ENCODE data around the gene KCNK13.
"Not testable (repeated sequence)": the region's sequence is repeated elsewhere in the genome, so short reads cannot be mapped to it uniquely, and the experiment has no call there.

The KCNK13 gene

DNA sequence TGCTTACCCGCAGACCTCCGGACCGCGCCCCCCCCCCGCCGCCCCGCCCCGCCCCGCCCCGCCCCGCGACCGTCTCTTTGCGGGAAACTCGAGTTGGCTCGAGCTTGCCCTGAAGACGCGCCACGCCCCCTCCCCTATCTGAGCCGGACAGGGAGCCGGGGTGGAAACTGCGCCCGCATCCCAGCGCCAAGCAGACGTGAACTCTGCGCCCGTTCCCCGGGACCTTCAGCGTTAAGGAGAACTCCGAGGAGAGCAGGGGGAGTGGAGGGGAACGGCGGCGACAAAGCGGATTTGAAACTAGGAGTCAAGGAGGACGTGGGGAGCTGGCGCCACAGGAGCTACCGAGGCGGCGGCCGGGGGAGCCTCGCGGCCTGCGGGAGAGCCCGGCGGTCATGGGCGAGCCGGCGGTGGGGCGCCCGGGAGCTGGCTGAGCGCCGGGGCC lies at the start of gene KCNK13:
Gene KCNK13 (plus strand): TSS at position 310 of the 442 bp plus-strand sequence. CDS start 212 bp downstream, outside the sequence.
- no peak for DNase-seq

GRCh38 chr14:90017371-90017770 lies 44.4 kb upstream of the KCNK13 start:
- no peak for DNase-seq

- no peak for DNase-seq
Observed at GRCh38 chr14:90019824-90020523, 41.8 kb upstream of the KCNK13 start.

DNA sequence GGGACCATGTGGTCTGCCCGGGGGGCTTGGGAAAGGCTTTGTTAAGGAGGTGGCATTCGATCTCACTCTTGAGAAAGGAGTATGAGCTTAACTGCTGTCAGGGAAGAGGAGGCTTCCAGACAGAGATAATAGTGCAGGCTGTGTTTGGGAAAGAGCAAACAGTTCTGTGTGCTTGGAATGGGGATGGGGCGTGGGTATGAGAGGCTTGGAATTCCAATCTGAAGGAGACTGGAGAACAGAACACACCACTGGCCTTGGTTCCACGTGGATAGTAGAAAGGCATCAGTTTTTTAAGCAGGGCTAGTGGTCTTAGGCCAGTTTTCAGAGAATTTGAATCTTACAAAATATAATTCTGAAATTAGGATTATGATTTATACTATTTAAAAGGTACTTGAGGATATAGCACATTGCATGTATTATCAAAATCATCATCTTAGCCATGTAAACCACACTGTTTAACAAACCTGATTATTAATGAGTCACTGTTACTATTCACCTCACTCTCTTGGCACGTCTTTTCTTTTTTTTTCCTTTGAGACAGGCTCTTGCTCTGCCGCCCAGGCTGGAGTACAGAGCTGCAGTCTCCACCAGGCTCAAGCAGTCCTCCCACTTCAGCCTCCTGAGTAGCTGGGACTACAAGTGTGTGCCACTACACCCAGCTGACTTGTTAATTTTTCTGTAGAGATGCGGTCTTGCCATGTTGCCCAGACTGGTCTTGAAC lies 38.5 kb upstream of the KCNK13 start:
- DNase-seq: no peak

- no peak for DNase-seq
Observed at GRCh38 chr14:90024910-90025309, 36.9 kb upstream of the KCNK13 start.

- DNase-seq: not testable (repeated sequence)
Observed at GRCh38 chr14:90026608-90027007, 35.2 kb upstream of the KCNK13 start.

GRCh38 chr14:90027842-90028241 lies 34.0 kb upstream of the KCNK13 start:
- DNase-seq: no peak

GRCh38 chr14:90034156-90034555 lies 27.6 kb upstream of the KCNK13 start:
- DNase-seq: no peak

DNA sequence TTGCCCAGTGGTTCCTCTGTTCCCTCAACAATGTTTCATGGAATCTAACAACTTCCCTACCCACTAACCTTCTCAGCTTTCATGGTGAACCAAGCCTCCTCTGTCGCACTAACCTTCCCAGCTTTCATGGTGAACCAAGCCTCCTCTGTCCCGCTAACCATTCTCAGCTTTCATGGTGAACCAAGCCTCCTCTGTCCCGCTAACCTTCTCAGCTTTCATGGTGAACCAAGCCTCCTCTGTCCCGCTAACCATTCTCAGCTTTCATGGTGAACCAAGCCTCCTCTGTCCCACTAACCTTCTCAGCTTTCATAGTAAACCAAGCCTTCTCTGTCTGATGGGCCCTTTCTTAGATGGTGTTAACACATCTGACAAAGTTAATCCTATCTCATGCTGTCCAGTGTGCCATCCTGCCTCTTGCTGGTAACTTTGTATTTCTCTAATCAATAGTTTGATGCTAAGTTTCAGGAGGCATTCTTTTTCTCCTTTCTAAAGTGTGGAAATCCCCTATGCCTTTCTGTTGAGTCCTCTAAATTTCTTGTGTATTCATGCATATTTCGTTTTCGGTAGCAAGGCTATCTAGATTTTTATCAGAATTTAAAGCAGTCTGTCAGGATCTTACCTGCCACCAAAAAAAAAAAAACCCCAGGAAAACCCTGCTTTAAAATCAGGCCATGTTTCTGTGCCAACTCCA lies 26.8 kb upstream of the KCNK13 start:
- DNase-seq: no peak

- no peak for DNase-seq
Observed at GRCh38 chr14:90039253-90040010, 22.4 kb upstream of the KCNK13 start.

DNA sequence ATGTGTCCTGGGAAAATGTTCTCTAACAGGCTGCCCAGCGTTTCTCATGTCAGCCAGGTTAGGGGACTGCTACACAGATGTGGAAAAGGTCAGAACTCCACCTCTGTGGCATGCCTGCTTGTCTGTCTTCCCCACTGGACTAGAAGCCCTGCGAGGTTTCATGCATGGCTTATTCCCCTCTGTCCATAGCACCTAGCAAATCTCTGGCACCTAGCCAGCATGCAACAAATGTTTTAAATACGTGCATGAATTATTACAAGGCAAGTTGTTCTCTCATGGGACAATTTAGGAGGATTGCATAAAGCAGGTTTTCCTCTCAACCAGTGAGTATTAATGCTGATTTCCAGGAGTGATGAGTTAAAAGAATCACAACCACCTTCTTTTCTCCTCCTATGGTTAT lies 21.4 kb upstream of the KCNK13 start:
- DNase-seq: no peak

DNA sequence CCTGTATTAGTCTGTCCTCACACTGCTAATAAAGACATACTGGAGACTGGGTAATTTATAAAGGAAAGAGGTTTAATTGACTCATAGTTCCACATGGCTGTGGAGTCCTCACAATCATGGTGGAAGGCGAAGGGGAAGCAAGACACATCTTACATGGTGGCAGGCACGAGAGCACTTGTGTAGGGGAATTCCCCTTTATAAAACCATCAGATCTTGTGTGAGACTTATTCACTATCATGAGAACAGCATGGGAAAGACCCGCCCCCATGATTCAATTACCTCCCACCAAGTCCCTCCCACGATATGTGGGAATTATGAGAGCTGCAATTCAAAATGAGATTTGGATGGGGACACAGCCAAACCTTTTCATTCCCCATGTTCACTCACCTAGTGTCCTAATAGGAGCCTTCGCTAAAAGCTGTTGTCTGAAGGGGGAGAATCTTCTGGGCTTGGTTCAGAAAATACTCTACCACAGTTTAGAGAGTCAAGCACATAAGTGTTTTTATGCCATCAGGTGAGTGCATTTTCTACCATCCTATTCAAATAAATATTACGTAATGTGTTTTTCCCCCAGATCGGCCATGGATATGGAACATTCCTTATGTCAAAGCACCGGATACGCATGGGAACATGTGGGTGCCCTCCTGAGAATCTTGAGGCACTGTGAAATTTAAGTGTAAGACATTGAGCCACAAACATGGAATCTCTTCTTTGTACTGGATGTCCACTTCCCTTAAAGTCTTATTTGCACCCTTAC lies 19.1 kb upstream of the KCNK13 start:
- no peak for DNase-seq

DNA sequence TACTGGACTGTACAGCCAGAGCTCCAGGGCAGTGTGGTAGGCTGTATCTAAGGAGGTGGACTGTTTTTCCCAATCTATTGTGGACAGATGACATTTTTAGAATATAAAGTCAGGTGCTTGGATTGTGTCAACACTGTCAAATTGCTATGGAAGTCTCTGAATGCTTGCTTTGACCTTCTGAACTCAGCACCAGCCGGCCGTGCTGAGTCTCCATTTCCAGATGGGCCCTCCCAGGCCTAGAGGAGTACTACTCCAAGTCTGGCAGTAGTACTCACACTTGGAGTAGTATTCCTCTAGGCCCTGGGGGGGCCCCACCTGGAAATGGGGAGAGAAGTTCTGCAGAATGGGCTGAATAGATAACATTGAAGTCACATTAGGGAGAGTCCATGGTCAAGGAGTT lies 16.2 kb upstream of the KCNK13 start:
- DNase-seq: no peak

DNA sequence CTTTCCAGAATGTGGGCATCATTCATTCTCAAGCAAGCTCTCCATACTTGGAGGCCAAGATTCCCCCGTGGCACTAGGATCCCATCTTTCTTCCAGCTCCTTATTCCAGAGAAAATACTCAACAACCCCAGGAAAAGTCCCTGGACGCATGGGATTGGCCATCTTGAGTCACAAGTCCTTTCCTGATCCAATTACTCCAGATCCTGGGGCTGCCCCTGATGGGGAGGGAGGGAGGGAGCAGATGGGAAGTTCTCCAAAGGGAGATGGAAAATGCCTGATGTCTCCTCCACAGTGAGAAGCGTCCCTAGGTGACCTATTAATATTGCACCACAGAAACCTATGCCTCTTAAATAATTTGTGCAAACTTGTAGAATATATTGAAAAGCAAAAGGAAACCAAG lies 12.4 kb upstream of the KCNK13 start:
- DNase-seq: no peak

- no peak for DNase-seq
Observed at GRCh38 chr14:90050271-90050670, 11.5 kb upstream of the KCNK13 start.

DNA sequence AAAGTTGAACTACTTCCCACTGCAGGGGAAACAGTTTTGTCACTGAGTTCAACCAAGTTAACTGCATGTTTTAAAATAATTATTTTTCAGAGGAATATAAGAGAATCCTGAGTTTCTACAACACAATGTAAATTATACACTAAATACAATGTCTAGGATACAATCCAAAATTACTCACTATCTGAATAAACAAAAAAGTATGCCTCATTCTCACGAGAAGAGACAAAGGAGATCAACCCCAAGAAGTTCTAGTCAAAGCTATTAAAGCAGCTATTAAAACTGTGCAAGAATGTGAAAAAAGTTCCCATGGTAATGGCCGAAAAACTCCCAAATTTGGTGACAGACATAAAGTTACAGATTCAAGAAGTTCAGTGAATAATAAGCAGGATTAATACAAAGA lies 8.8 kb upstream of the KCNK13 start:
- DNase-seq: no peak

- no peak for DNase-seq
Observed at GRCh38 chr14:90054803-90055202, 7.0 kb upstream of the KCNK13 start.

DNA sequence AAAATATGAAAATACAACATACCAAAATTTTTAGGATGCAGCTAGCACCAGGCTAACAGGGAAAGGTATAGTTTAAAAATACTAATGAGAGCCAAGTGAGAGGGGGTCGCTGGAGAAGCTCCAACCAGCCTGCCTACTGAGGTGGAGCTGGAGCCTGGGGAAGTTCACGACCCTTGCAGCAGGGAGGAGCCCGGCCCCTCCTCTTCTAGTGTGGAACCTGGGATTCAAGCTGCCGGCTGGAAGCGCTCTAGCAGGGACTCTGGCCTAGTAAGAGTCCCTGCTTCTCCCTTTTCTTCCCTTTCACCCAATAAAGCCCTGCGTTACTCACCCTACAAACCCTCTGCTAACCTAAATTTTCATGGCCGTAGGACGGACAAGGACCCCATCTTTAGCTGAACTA lies 5.0 kb upstream of the KCNK13 start:
- DNase-seq: no peak

- DNase-seq: no peak
Observed at GRCh38 chr14:90058876-90059458, 2.8 kb upstream of the KCNK13 start.

GRCh38 chr14:90060312-90060964 lies 1.4 kb upstream of the KCNK13 start:
- no peak for DNase-seq

DNA sequence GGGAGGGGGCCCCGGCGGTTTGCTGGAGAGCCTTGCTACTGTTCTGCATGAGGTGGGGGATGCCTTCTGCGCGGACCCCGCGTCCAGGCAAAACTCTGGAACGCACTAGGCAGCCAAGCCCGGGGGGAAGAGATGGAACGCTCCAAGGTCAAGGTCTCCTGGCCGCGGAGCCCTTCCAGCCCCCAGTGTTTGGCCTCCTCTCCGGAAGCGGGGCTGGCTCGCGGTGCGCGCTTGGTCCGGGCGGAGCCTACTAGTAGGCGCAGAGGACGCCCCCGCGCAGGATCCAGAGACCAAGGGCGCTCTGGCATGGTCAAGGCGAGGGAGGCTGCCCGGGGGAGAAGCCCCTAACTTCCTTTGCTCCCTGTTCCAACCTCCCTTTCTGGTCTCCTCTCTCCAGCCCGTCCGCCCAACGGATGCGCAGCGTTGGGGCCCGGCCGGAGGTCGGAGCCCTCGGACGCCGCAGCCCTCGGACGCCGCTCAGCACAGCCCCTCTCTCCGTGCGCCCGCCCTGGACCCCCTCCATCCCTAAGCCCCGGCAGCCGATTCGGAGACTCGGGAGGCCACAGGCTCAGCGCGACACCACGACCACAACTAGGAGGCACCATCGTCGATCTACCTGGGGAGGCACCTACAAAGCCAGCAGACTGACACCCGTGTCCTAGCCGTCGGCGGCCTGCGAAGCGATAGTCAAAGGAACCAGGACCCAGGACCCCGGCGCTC lies 669 bp upstream of the KCNK13 start:
- DNase-seq: no peak
